Measurements from ENCODE around the gene TOM1. TPM values are rescaled to one million over a fixed set of nuclear protein-coding genes. Genes with fewer than 3 reads are reported as not detected.

Gene TOM1
- total RNA-seq, 1 donor from 2014 or later: 38.2 TPM

DNA sequence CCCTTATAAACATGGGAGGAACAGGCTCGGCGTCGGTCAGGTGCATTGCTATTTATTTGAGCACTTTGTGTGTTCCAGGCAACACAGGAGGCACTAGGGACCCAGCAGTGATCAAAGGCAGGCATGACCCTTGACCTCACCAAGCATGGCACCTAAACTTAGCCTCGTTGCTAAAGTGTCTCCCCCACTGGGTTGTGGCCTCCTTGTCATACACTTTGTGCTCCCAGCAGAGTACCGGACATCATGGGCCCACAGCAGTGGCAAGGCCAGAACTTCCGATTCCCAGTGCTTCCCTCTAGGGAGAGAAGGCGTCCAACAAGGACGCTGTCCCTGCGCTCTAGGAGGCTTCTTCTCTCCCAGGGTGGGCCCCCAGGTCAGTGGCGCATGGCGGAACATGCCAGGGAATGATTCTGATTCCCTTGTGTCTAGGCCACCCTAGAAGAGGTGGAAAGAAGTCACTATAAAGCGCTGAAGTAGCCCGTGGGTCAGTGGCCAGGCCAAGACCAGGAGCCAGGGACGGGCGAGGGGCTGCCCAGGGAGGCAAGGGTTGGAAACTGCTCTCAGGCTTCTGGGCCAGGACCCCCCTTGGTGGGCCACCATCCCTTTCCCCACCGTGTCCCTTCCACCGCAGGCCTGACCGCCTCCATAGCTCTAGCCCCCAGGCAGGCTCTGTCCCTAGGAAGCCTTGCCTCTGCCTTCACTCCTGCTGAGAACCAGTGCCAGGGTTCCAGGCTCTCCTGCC, 19.7 kb downstream of the TOM1 start:
- H3K36me3 Mint-ChIP-seq (ENCODE audit: insufficient read depth): peaks cover 5% of the 10 kb centered on the region
- H3K9me3 Mint-ChIP-seq (ENCODE audit: low read depth): no peaks in the 10 kb centered on the region
- TF ChIP-seq, protein P1, sequence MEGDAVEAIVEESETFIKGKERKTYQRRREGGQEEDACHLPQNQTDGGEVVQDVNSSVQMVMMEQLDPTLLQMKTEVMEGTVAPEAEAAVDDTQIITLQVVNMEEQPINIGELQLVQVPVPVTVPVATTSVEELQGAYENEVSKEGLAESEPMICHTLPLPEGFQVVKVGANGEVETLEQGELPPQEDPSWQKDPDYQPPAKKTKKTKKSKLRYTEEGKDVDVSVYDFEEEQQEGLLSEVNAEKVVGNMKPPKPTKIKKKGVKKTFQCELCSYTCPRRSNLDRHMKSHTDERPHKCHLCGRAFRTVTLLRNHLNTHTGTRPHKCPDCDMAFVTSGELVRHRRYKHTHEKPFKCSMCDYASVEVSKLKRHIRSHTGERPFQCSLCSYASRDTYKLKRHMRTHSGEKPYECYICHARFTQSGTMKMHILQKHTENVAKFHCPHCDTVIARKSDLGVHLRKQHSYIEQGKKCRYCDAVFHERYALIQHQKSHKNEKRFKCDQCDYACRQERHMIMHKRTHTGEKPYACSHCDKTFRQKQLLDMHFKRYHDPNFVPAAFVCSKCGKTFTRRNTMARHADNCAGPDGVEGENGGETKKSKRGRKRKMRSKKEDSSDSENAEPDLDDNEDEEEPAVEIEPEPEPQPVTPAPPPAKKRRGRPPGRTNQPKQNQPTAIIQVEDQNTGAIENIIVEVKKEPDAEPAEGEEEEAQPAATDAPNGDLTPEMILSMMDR (IDR thresholded peaks at IDR 0.05; ENCODE audit: unreplicated experiment): no peak
- H3K27me3 Mint-ChIP-seq: no peaks in the 10 kb centered on the region
- H3K4me1 Mint-ChIP-seq (ENCODE audit: low read depth): no peaks in the 10 kb centered on the region
- H3K27ac Mint-ChIP-seq: no peak overlapping the region
- no peak overlapping the region for H3K4me3 Mint-ChIP-seq (ENCODE audit: low read depth)
- DNase-seq (ENCODE audit: low spot score, unreplicated experiment): no peak

DNA sequence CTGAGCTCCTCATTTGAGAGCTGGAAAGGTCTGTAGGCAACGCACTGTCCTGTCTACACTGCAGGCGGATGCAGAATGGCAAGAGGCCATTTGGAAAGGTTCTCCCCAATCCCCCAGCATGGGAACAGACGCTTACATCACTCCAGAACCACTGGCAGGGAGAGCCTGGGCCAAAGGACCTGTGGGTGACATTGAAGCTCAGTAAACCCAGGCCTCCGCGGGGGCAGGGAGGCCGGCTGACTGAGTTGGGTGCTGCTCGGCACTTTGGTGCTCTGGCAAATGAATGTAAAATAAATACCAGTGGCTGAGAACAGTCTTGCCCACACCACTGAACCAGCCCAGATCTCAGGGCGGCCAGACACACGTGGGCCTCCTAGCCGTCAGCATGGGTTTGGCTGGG, 22.4 kb downstream of the TOM1 start:
- H3K27ac Mint-ChIP-seq: no peak overlapping the region
- no peak for DNase-seq (ENCODE audit: low spot score, unreplicated experiment)
- H3K27me3 Mint-ChIP-seq: no peaks in the 10 kb centered on the region
- TF ChIP-seq, protein P1 (IDR thresholded peaks at IDR 0.05; ENCODE audit: unreplicated experiment): no peak
- no peaks in the 10 kb centered on the region for H3K9me3 Mint-ChIP-seq (ENCODE audit: low read depth)
- H3K36me3 Mint-ChIP-seq (ENCODE audit: insufficient read depth): peaks cover 6% of the 10 kb centered on the region
- H3K4me1 Mint-ChIP-seq (ENCODE audit: low read depth): no peaks in the 10 kb centered on the region
- no peak overlapping the region for H3K4me3 Mint-ChIP-seq (ENCODE audit: low read depth)

DNA sequence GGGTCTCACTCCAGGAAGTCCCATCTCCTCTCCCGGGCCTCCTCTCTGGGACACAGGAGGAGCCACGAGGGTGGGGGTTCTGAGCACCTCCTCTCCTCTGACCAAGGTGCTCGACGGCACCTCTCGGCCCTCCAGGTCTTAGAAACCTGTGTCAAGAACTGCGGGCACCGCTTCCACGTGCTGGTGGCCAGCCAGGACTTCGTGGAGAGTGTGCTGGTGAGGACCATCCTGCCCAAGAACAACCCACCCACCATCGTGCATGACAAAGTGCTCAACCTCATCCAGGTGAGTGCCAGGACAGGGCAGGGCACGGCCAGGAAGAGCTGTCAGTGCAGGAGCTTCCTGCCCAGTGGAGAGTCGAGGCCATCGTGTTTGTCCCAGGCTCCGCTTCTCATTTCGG, 23.2 kb downstream of the TOM1 start:
- H3K27ac Mint-ChIP-seq: no peak overlapping the region
- no peak overlapping the region for H3K4me3 Mint-ChIP-seq (ENCODE audit: low read depth)
- H3K36me3 Mint-ChIP-seq (ENCODE audit: insufficient read depth): peaks cover 6% of the 10 kb centered on the region
- DNase-seq (ENCODE audit: low spot score, unreplicated experiment): no peak
- no peaks in the 10 kb centered on the region for H3K9me3 Mint-ChIP-seq (ENCODE audit: low read depth)
- H3K27me3 Mint-ChIP-seq: no peaks in the 10 kb centered on the region
- no peaks in the 10 kb centered on the region for H3K4me1 Mint-ChIP-seq (ENCODE audit: low read depth)
- TF ChIP-seq, protein P1 (IDR thresholded peaks at IDR 0.05; ENCODE audit: unreplicated experiment): no peak

DNA sequence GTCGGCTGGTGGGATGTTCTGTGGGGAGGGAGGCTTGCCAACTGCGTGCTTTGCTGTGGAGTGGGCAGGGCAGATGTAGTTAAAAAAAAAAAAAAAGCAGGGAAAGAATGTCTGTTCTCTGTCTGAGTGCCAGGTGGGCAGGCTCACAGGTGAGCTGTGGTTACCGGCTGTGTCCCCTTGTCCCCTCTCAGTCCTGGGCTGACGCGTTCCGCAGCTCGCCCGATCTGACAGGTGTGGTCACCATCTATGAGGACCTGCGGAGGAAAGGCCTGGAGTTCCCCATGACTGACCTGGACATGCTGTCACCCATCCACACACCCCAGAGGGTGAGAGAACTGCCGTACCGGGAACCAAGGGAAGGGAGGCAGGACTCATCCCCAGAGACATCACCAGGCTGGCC, 23.6 kb downstream of the TOM1 start:
- TF ChIP-seq, protein P1 (IDR thresholded peaks at IDR 0.05; ENCODE audit: unreplicated experiment): no peak
- Mint-ChIP-seq H3K4me1 (ENCODE audit: low read depth) (no peaks in the 10 kb centered on the region), H3K36me3 (ENCODE audit: insufficient read depth) (peaks cover 6% of the 10 kb centered on the region), H3K4me3 (ENCODE audit: low read depth) (no peak overlapping the region), H3K9me3 (ENCODE audit: low read depth) (no peaks in the 10 kb centered on the region), H3K27ac (no peak overlapping the region), H3K27me3 (no peaks in the 10 kb centered on the region)
- DNase-seq (ENCODE audit: low spot score, unreplicated experiment): no peak

DNA sequence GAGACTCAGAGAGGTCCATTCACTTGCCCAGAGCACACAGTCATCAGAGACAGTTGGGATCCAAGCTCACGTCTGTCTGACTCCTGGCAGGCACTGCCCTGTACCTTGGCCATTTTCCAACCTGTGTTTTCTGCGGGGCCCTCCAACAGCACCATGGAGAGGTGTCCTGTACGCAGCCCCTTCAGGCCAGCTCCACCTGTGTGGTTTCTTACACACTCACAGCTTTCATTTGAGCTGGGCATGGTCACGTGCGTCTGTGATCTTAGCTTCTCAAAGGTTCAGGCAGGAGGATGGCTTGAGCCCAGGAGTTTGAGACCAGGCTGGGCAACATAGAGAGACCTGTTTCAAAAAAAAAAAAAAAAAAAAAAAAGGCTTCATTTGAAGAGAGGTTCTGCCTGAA, 24.4 kb downstream of the TOM1 start:
- TF ChIP-seq, protein P1 (IDR thresholded peaks at IDR 0.05; ENCODE audit: unreplicated experiment): no peak
- no peaks in the 10 kb centered on the region for H3K9me3 Mint-ChIP-seq (ENCODE audit: low read depth)
- peaks cover 6% of the 10 kb centered on the region for H3K36me3 Mint-ChIP-seq (ENCODE audit: insufficient read depth)
- no peak overlapping the region for H3K4me3 Mint-ChIP-seq (ENCODE audit: low read depth)
- DNase-seq (ENCODE audit: low spot score, unreplicated experiment): no peak
- no peaks in the 10 kb centered on the region for H3K27me3 Mint-ChIP-seq
- H3K27ac Mint-ChIP-seq: no peak overlapping the region
- H3K4me1 Mint-ChIP-seq (ENCODE audit: low read depth): no peaks in the 10 kb centered on the region

All from progenitor cell of endocrine pancreas (in vitro differentiated cells).